Right lobe of liver (tissue), 4 donors: Measurements from ENCODE around the gene GKN2.

ENCODE experiments used
- POLR2A ChIP-seq: fragments of 450-650 bp; IDR thresholded peaks from one replicate; pipeline ENCODE4 v1.6.1; 2017; ENCODE audit warnings: antibody characterized with exemption, mild to moderate bottlenecking
- TF ChIP-seq, protein P1 (sequence below), 4 donors: fragments of 200-600 bp in 3 of 4; fragments of 450-650 bp in 1 of 4; IDR thresholded peaks; one replicate each; pipeline versions ENCODE4 v1.5.1 to v1.8.0; 2016 to 2022; ENCODE audit warnings: antibody characterized with exemption in 4 of 4, mild to moderate bottlenecking in 2 of 4
- donor health status: DM: no; HTN: no; CAD: no.
- donor health status: DM: no; HTN: no; CAD: no.
- donor health status: DM: no; HTN: yes; CAD: no.

DNA sequence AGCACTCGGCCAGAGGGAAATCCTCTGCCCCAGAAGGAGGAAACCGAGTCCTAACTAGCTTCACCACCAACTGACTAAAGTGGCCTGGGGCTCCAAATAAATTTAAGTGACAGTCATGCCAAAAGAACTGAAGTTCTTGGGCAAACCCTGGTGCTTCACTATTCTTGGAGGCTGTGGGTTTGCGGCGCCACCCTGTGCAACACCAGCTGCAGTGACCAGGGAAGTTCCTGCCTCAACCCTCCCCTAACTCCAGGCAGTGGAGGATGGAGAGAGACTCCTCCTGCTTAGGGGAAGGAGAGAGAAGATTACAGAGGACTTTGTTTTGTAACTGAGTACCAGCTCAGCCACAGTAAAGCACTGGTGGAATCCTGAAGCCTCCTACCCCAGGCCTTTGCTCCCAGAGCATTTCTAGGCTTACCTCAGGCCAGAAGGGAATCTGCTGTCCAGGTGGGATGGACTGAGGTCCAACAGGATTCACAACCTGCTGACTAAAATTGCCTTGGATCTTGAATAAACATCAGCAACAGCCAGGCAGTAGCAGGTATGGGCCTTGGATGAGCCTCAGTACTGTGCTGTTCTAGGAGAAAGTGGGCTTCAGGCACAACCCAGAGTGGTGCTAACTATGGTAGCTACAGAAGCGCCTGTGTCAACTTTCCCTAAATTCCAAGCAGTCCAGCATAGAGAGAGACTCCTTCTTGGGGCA, 52.0 kb downstream of the GKN2 start:
- TF ChIP-seq, protein P1, sequence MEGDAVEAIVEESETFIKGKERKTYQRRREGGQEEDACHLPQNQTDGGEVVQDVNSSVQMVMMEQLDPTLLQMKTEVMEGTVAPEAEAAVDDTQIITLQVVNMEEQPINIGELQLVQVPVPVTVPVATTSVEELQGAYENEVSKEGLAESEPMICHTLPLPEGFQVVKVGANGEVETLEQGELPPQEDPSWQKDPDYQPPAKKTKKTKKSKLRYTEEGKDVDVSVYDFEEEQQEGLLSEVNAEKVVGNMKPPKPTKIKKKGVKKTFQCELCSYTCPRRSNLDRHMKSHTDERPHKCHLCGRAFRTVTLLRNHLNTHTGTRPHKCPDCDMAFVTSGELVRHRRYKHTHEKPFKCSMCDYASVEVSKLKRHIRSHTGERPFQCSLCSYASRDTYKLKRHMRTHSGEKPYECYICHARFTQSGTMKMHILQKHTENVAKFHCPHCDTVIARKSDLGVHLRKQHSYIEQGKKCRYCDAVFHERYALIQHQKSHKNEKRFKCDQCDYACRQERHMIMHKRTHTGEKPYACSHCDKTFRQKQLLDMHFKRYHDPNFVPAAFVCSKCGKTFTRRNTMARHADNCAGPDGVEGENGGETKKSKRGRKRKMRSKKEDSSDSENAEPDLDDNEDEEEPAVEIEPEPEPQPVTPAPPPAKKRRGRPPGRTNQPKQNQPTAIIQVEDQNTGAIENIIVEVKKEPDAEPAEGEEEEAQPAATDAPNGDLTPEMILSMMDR (IDR thresholded peaks at IDR 0.05), result no peak
- TF ChIP-seq POLR2A, result no peak
